GM12878 (cell line): ENCODE data around the gene NECTIN2. TPM values are rescaled to one million over a fixed set of nuclear protein-coding genes. Genes with fewer than 3 reads are reported as not detected.

Source experiments
- ATAC-seq: fragments of 200-7000 bp; cut with Tn5 transposase; 3 replicates; pipeline ENCODE4 v1.9.1; 2020; ENCODE audit warnings: mild to moderate bottlenecking, moderate library complexity
- BruUV-seq: library from RNA; stranded (reverse); fragments of 400-500 nt; replicated peaks from 2 replicates; lab custom pipeline; 2021; lab: Mats Ljungman, UMichigan
- CTCF ChIA-PET: fragments of 300-600 bp; sonication (Branson Sonifier 250); formaldehyde crosslinking; extraction: SDS; loops from one replicate; lab custom pipeline; 2021; ENCODE audit warnings: inconsistent platforms; lab: Yijun Ruan, JAX
- POLR2A ChIA-PET: fragments of 350-600 bp; formaldehyde crosslinking; extraction: SDS; loops from one replicate; lab custom pipeline; 2021; ENCODE audit warnings: inconsistent platforms; lab: Charles Lee
- RAD21 ChIA-PET: fragments of 300-600 bp; sonication (Branson Sonifier 250); formaldehyde crosslinking; loops from one replicate; lab custom pipeline; 2023; ENCODE audit warnings: antibody characterized with exemption; ENCODE audit not compliant: unreplicated experiment; lab: Charles Lee
- SMC1A ChIA-PET: fragments of 300-600 bp; sonication (Branson Sonifier 250); formaldehyde crosslinking; loops from one replicate; lab custom pipeline; 2023; ENCODE audit not compliant: unreplicated experiment, uncharacterized antibody; lab: Charles Lee
- DNase-seq: peaks from one replicate; pipeline ENCODE4 v3.0.0-alpha.2; 2011; ENCODE audit warnings: low read depth, low spot score
- FAIRE-seq: peaks from 3 replicates; lab custom pipeline; 2011; peaks lifted over from hg19 to GRCh38; lab: Jason Lieb, UNC
- H2AFZ ChIP-seq: 2 replicates; pipeline ENCODE4 v1.6.0; 2011; ENCODE audit warnings: low read depth, low read length, control low read depth; ENCODE audit not compliant: control insufficient read depth
- H3K27ac ChIP-seq: 2 replicates; pipeline ENCODE4 v1.5.1; 2011; ENCODE audit warnings: control low read depth; ENCODE audit not compliant: control insufficient read depth, insufficient read depth
- H3K27me3 ChIP-seq, 2 experiments: replicated peaks in 1 of 2; 2 replicates each; pipeline versions ENCODE4 v1.6.0 to v1.6.1; 2011; ENCODE audit warnings: low read length in 1 of 2; ENCODE audit not compliant: control insufficient read depth in 2 of 2, insufficient read depth in 2 of 2
- H3K36me3 ChIP-seq, 2 experiments: 2 replicates each; pipeline ENCODE4 v1.5.1; 2011; ENCODE audit warnings: low read length in 1 of 2; ENCODE audit not compliant: control insufficient read depth in 2 of 2, insufficient read depth in 2 of 2
- H3K4me1 ChIP-seq: 2 replicates; pipeline ENCODE4 v1.6.1; 2011; ENCODE audit warnings: mild to moderate bottlenecking, low read length, moderate library complexity, mixed read lengths; ENCODE audit not compliant: control insufficient read depth, insufficient read depth
- H3K4me2 ChIP-seq: 2 replicates; pipeline ENCODE4 v1.6.0; 2011; ENCODE audit warnings: control low read depth; ENCODE audit not compliant: control insufficient read depth, insufficient read depth
- H3K4me3 ChIP-seq: fragments of 200-600 bp; sonication (generic); 2 replicates; pipeline ENCODE4 v1.5.1; 2016
- H3K79me2 ChIP-seq: 2 replicates; pipeline ENCODE4 v1.6.0; 2011; ENCODE audit warnings: low read length; ENCODE audit not compliant: control insufficient read depth, insufficient read depth
- H3K9ac ChIP-seq: 2 replicates; pipeline ENCODE4 v1.8.0; 2011; ENCODE audit warnings: low read length, control low read depth, mixed read lengths; ENCODE audit not compliant: control insufficient read depth, insufficient read depth
- H3K9me3 ChIP-seq: replicated peaks from 3 replicates; pipeline ENCODE4 v1.5.1; 2011; ENCODE audit warnings: mild to moderate bottlenecking, low read length; ENCODE audit not compliant: control insufficient read depth, insufficient read depth
- H4K20me1 ChIP-seq: 2 replicates; pipeline ENCODE4 v1.6.0; 2011; ENCODE audit not compliant: control insufficient read depth, insufficient read depth
- BACH1 ChIP-seq: fragments of 450-650 bp; IDR thresholded peaks from 2 replicates; pipeline ENCODE4 v1.6.1; 2017; ENCODE audit warnings: mild to moderate bottlenecking, borderline replicate concordance
- CHD4 ChIP-seq: fragments of 200-600 bp; sonication (generic); IDR thresholded peaks from 2 replicates; pipeline ENCODE4 v1.6.1; 2016; ENCODE audit warnings: mild to moderate bottlenecking
- IRF5 ChIP-seq: fragments of 450-650 bp; IDR thresholded peaks from 2 replicates; pipeline ENCODE4 v1.6.1; 2017; ENCODE audit warnings: borderline replicate concordance
- MEF2A ChIP-seq: IDR thresholded peaks from 2 replicates; pipeline ENCODE4 v1.6.1; 2011; ENCODE audit warnings: low read depth, mild to moderate bottlenecking, low read length, moderate library complexity; ENCODE audit not compliant: insufficient read depth
- NFYB ChIP-seq: IDR thresholded peaks from 2 replicates; pipeline ENCODE4 v1.6.1; 2011; ENCODE audit warnings: low read depth, mild to moderate bottlenecking, low read length, improper control_type of control experiment, moderate library complexity; ENCODE audit not compliant: insufficient read depth
- USF2 ChIP-seq: IDR thresholded peaks from 2 replicates; pipeline ENCODE4 v1.6.1; 2011; ENCODE audit warnings: low read depth, low read length, improper control_type of control experiment, borderline replicate concordance
- WGBS: methylation state at CpG from one replicate; pipeline ENCODE4 v1.1.6; 2016; ENCODE audit warnings: low lambda C conversion rate; ENCODE audit not compliant: insufficient replicate concordance, insufficient coverage; ENCODE audit errors: missing lambda C conversion rate; 5-methylcytosine and 5-hydroxymethylcytosine counted together
- in situ Hi-C: fragments of 300-500 bp; cut with MboI; formaldehyde crosslinking; loops from 9 replicates; pipeline ENCODE4 v1.14.3; 2018; ENCODE audit warnings: mixed read lengths
- intact Hi-C: fragments of 100-400 bp; cut with micrococcal nuclease; formaldehyde crosslinking; loops from one replicate; pipeline ENCODE4 v1.14.2; 2022; ENCODE audit not compliant: unreplicated experiment
- polyA plus RNA-seq, 11 experiments: library from polyadenylated mRNA; depleted of rRNA in 4 of 11; unstranded in 6 of 11; stranded (reverse) in 5 of 11; fragments of >200 nt; fragmentation: Nextera tagmentation in 4 of 11; fragmentation: Illumina TruSeq in 1 of 11; extraction: Ambion mirVana in 4 of 11; extraction: Trizol in 1 of 11; gene quantifications; 1 replicate in 1 of 11; 2 replicates in 10 of 11; pipeline versions ENCODE4 v1.2.1 to v1.2.3, GENCODE V29; 2011 to 2016; ENCODE audit warnings: inconsistent platforms in 2 of 11, missing spikeins in 2 of 11, low read depth in 1 of 11
- total RNA-seq, 4 experiments: library from RNA; depleted of rRNA in 3 of 4; stranded (reverse); fragments of >200 nt in 3 of 4; fragmentation: Illumina TruSeq in 1 of 4; extraction: Trizol in 1 of 4; gene quantifications; 2 replicates each; pipeline versions ENCODE4 v1.2.1 to v1.2.3, GENCODE V29; 2013 to 2021

Gene NECTIN2
- total and polyA plus RNA-seq, 10 of the 15 experiments (the other 5 are each of a cell fraction or from before 2014, with no cell fraction given): 0.05 to 0.36 (median 0.26) TPM; not detected in 5

- TF ChIP-seq BACH1 (no peak), IRF5 (no peak), CHD4 (no peak)
- TF ChIP-seq, all 136 proteins: peak for 0
Observed at GRCh38 chr19:44814517-44814916, 31.6 kb upstream of the NECTIN2 start (continued).

- no peak overlapping the region for H3K4me2 ChIP-seq
- ChIA-PET CTCF (no interaction called here), RAD21 (no interaction called here), POLR2A (no interaction called here), SMC1A (no interaction called here)
- no peak overlapping the region for H3K27ac ChIP-seq
- intact Hi-C loops (no loop called here), in situ Hi-C loops (no loop called here)
- no peaks in the 10 kb centered on the region for H3K36me3 ChIP-seq
- no peak for ATAC-seq
- no peaks in the 10 kb centered on the region for H3K9me3 ChIP-seq
- H3K9ac ChIP-seq: no peak overlapping the region
- TF ChIP-seq MEF2A: no peak
- TF ChIP-seq NFYB: no peak
- no peak for TF ChIP-seq USF2
- BruUV-seq: no TSS peak
- no peak overlapping the region for H3K4me3 ChIP-seq
- H2AFZ ChIP-seq: no peak overlapping the region
- H3K79me2 ChIP-seq: no peaks in the 10 kb centered on the region
- H3K27me3 ChIP-seq: no peaks in the 10 kb centered on the region
- no peak for FAIRE-seq
- DNase-seq: no peak
- H4K20me1 ChIP-seq: no peaks in the 10 kb centered on the region
- WGBS: 23% methylated on average over 2 of the region's 2 CpGs
- H3K4me1 ChIP-seq: no peaks in the 10 kb centered on the region
Observed at GRCh38 chr19:44816301-44816700, 29.8 kb upstream of the NECTIN2 start.
